ENCODE results near the gene CXCL5. TPM values are rescaled to one million over a fixed set of nuclear protein-coding genes. Genes with fewer than 3 reads are reported as not detected.
"Not testable (repeated sequence)": the region's sequence is repeated elsewhere in the genome, so short reads cannot be mapped to it uniquely, and the experiment has no call there.

CXCL5 gene
- total RNA-seq, 2 experiments from 2014 or later: not detected

DNA sequence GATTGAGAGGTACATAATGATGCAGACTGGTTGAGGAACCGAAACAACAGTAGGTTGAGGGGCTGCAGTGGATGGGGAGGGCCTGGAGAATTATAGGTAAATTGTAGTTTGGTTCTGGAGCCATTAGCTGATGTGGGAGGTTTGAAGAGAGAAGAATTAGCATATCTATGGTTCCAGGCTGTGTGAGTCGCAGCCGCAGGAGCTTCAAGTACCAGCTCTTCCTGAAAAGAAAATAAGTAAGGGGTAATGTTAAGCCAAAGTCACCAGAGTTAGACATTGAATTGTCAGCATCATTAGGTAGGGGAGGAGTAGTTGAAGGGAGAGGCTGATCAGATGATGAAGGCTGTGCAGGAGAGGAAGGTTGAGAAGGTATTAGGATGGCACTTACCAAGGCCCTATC is 46.1 kb downstream of the CXCL5 start:
- intact Hi-C loops (cut with micrococcal nuclease): no loop called here
- no peak for DNase-seq
- Mint-ChIP-seq H3K4me3 (no peak overlapping the region), H3K4me1 (ENCODE audit: low read depth) (no peaks in the 10 kb centered on the region), H3K27ac (no peak overlapping the region), H3K9me3 (peaks cover 11% of the 10 kb centered on the region), H3K27me3 (ENCODE audit: low read depth) (no peaks in the 10 kb centered on the region), H3K36me3 (ENCODE audit: low read depth) (no peaks in the 10 kb centered on the region)
- CTCF ChIA-PET: no interaction called here

- H3K9me3 Mint-ChIP-seq; intact Hi-C loops (cut with micrococcal nuclease); H3K27me3 Mint-ChIP-seq (ENCODE audit: low read depth); CTCF ChIA-PET; DNase-seq; H3K4me3 Mint-ChIP-seq; H3K27ac Mint-ChIP-seq; H3K36me3 Mint-ChIP-seq (ENCODE audit: low read depth); H3K4me1 Mint-ChIP-seq (ENCODE audit: low read depth): not testable (repeated sequence)
Measured at GRCh38 chr4:73950376-73950920, 48.0 kb downstream of the CXCL5 start.

DNA sequence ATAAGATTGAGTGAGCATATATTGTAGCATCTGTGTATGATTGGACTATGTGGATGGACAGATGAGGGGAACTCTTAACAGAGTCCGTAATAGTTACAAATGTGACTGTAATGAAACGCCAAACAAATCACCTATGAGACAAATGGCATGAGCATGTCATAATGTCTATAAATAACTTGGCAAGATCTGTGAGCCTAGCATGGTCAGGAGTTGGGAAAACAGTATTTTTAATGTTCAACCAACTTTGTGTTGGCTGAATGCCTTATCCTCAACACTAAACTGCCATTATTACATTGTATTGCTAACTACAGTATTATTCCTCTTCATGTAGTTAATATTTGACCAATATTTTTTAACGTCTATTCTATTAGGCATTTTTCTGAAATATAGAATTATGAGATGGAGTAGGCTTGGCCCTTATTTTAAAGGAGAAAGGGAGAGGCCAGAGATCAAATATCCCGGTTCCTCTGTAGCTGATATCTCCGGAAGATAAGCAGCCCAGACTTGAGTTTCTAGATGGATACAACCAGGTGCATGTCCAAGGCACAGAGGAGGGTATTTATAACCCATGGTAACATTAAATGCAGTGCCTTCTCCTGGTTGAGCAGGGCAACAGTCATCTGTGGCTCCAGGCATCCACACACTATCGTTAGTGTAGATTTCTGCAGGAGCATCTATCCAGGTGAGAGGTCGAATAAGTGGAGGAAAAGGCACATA is 49.3 kb downstream of the CXCL5 start:
- H3K36me3 Mint-ChIP-seq (ENCODE audit: low read depth): no peaks in the 10 kb centered on the region
- intact Hi-C loops (cut with micrococcal nuclease): no loop called here
- H3K4me3 Mint-ChIP-seq: no peak overlapping the region
- no peaks in the 10 kb centered on the region for H3K4me1 Mint-ChIP-seq (ENCODE audit: low read depth)
- DNase-seq: no peak
- H3K9me3 Mint-ChIP-seq: peaks cover under 1% of the 10 kb centered on the region
- no peak overlapping the region for H3K27ac Mint-ChIP-seq
- peaks cover 13% of the 10 kb centered on the region for H3K27me3 Mint-ChIP-seq (ENCODE audit: low read depth)
- CTCF ChIA-PET: interaction anchor here (1.0 kb wide), 1 partner anchor 43 kb away, joined by 3 read pairs; no protein-coding TSS in a partner anchor

DNA sequence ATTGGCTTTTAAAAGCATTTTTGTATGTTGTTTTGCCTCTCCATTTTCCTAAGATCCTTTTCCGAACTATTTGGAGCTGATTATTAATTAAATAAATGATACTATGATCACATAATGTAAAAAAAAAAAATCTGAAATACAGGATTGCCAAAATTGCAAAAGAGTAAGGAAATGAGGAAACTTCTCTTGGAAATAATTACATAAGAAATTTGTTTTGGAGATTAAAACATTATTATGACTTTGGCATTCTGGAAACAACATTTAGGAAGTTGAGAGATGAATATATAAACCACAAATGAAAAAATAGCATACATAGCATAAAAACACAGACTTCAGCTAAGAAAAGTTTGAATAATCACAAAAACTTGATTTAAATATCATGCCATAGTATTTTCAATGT is 50.2 kb downstream of the CXCL5 start:
- Mint-ChIP-seq H3K9me3 (no peaks in the 10 kb centered on the region), H3K4me3 (no peak overlapping the region), H3K27ac (no peak overlapping the region), H3K27me3 (ENCODE audit: low read depth) (peaks cover 19% of the 10 kb centered on the region), H3K4me1 (ENCODE audit: low read depth) (no peaks in the 10 kb centered on the region), H3K36me3 (ENCODE audit: low read depth) (no peaks in the 10 kb centered on the region)
- CTCF ChIA-PET: interaction anchor here (1.0 kb wide), 1 partner anchor 44 kb away, joined by 3 read pairs; no protein-coding TSS in a partner anchor
- DNase-seq: no peak
- intact Hi-C loops (cut with micrococcal nuclease): no loop called here

DNA sequence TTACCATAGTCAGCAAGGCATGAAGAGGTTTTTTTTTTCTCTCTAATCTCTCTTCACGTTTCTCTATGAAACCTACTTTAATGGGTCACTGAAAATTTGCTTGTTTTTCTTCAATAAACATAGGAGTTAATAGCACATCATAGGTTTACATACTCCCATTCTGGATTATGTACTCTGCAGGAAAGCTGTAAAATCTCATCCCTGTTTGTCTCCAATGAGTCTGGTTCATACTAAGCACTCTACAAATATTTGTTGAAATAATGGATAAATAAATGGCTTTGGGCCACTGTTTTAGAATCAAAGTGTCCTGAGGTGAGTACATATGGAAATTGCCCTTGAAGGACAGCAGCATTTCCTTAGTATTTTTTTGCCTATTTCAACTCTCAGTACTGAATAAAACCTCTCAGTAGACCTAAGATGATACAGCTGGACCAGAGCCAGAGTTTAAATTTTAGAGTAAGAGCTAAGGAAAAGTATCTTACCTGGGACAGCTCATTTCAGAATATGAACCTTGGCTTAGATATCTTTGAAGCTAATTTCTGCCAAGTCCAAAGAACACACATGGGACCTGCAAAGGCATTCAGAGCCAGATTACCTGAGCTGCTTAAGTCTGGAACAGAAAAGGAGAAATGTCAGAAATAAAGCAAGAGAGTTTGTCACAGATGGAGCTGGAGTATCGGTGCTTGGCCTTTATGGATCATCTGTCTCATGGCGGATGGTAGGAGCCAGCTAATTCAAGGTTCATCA is 51.1 kb downstream of the CXCL5 start:
- Mint-ChIP-seq H3K27ac (no peak overlapping the region), H3K4me1 (ENCODE audit: low read depth) (no peaks in the 10 kb centered on the region), H3K36me3 (ENCODE audit: low read depth) (no peaks in the 10 kb centered on the region), H3K9me3 (no peaks in the 10 kb centered on the region), H3K4me3 (no peak overlapping the region), H3K27me3 (ENCODE audit: low read depth) (peaks cover 25% of the 10 kb centered on the region)
- intact Hi-C loops (cut with micrococcal nuclease): no loop called here
- CTCF ChIA-PET: no interaction called here
- DNase-seq: no peak

GRCh38 chr4:73945674-73946449 is 52.6 kb downstream of the CXCL5 start:
- Mint-ChIP-seq H3K36me3 (ENCODE audit: low read depth) (no peaks in the 10 kb centered on the region), H3K4me3 (no peak overlapping the region), H3K9me3 (no peaks in the 10 kb centered on the region), H3K27me3 (ENCODE audit: low read depth) (peaks cover 25% of the 10 kb centered on the region), H3K4me1 (ENCODE audit: low read depth) (no peaks in the 10 kb centered on the region), H3K27ac (no peak overlapping the region)
- CTCF ChIA-PET: interaction anchor here (0.6 to 0.7 kb wide), 2 partner anchors 238 to 285 kb away, joined by 3 read pairs; no protein-coding TSS in a partner anchor
- no peak for DNase-seq
- intact Hi-C loops (cut with micrococcal nuclease): no loop called here

Other genes with a start within 250 kb of the CXCL5 start
- not detected for gene CXCL6, start 162.0 kb downstream of the CXCL5 start, total RNA-seq
- not detected for gene PF4V1, start 145.4 kb downstream of the CXCL5 start, total RNA-seq
- gene CXCL1, start 129.3 kb downstream of the CXCL5 start, total RNA-seq: not detected
- gene PF4, start 16.6 kb downstream of the CXCL5 start, total RNA-seq: not detected
- not detected for gene PPBP, start 10.5 kb downstream of the CXCL5 start, total RNA-seq
- gene CXCL3, start 40.0 kb upstream of the CXCL5 start, total RNA-seq: not detected
- not detected for gene CXCL2, start 100.5 kb upstream of the CXCL5 start, total RNA-seq
- gene MTHFD2L, start 159.4 kb upstream of the CXCL5 start, total RNA-seq: 1 to 10 TPM; 4.8 to 5.3 TPM